Measurements from ENCODE around the gene MIPOL1. TPM values are rescaled to one million over a fixed set of nuclear protein-coding genes. Genes with fewer than 3 reads are reported as not detected.

Gene MIPOL1
- total and polyA plus RNA-seq, 5 donors: 3.9 to 13.2 (median 11.3) TPM

GRCh38 chr14:37257501-37258070 is 59.8 kb downstream of the MIPOL1 start:
- 86% methylated on average over 5 of the region's 5 CpGs for WGBS
- intact Hi-C loops (cut with DNase I): no loop called here
- no peak overlapping the region for H3K27ac ChIP-seq (ENCODE audit: low read length)

GRCh38 chr14:37262649-37263048 is 64.9 kb downstream of the MIPOL1 start:
- intact Hi-C loops (cut with DNase I): no loop called here
- Histone ChIP-seq H3K9me3 (ENCODE audit: control insufficient read depth, low read length) (no peaks in the 10 kb centered on the region), H3K27ac (ENCODE audit: low read length) (no peak overlapping the region), H3K27me3 (ENCODE audit: control insufficient read depth, insufficient read depth) (no peaks in the 10 kb centered on the region), H3K4me3 (ENCODE audit: low read length) (no peak overlapping the region), H3K4me1 (ENCODE audit: control insufficient read depth, insufficient read depth, low read length) (no peaks in the 10 kb centered on the region)
- 62% methylated on average over 2 of the region's 2 CpGs for WGBS
- no peak for ATAC-seq
- DNase-seq: no peak

More at GRCh38 chr14:37257501-37258070, 59.8 kb downstream of the MIPOL1 start:
- H3K9me3 ChIP-seq (ENCODE audit: control insufficient read depth, low read length): no peaks in the 10 kb centered on the region
- no peaks in the 10 kb centered on the region for H3K4me1 ChIP-seq (ENCODE audit: control insufficient read depth, insufficient read depth, low read length)
- H3K4me3 ChIP-seq (ENCODE audit: low read length): no peak overlapping the region
- no peak for DNase-seq
- no peak for ATAC-seq
- no peaks in the 10 kb centered on the region for H3K27me3 ChIP-seq (ENCODE audit: control insufficient read depth, insufficient read depth)

- no peak overlapping the region for H3K4me3 ChIP-seq (ENCODE audit: low read length)
- intact Hi-C loops (cut with DNase I): no loop called here
- no peaks in the 10 kb centered on the region for H3K4me1 ChIP-seq (ENCODE audit: control insufficient read depth, insufficient read depth, low read length)
- no peaks in the 10 kb centered on the region for H3K9me3 ChIP-seq (ENCODE audit: control insufficient read depth, low read length)
- ATAC-seq (no peak), DNase-seq (no peak)
- H3K27me3 ChIP-seq (ENCODE audit: control insufficient read depth, insufficient read depth): no peaks in the 10 kb centered on the region
- H3K27ac ChIP-seq (ENCODE audit: low read length): no peak overlapping the region
- WGBS: 51% methylated on average over 3 of the region's 3 CpGs
Measured at GRCh38 chr14:37263656-37264236, 66.0 kb downstream of the MIPOL1 start.

GRCh38 chr14:37268788-37269187 is 71.1 kb downstream of the MIPOL1 start:
- Histone ChIP-seq H3K9me3 (ENCODE audit: control insufficient read depth, low read length) (no peaks in the 10 kb centered on the region), H3K27ac (ENCODE audit: low read length) (no peak overlapping the region), H3K4me3 (ENCODE audit: low read length) (no peak overlapping the region), H3K4me1 (ENCODE audit: control insufficient read depth, insufficient read depth, low read length) (no peaks in the 10 kb centered on the region), H3K27me3 (ENCODE audit: control insufficient read depth, insufficient read depth) (no peaks in the 10 kb centered on the region)
- intact Hi-C loops (cut with DNase I): no loop called here
- no peak for ATAC-seq
- DNase-seq: no peak

- DNase-seq: no peak
- intact Hi-C loops (cut with DNase I): no loop called here
- 87% methylated on average over 3 of the region's 3 CpGs for WGBS
- no peak for ATAC-seq
- no peaks in the 10 kb centered on the region for H3K27me3 ChIP-seq (ENCODE audit: control insufficient read depth, insufficient read depth)
- no peaks in the 10 kb centered on the region for H3K9me3 ChIP-seq (ENCODE audit: control insufficient read depth, low read length)
- H3K27ac ChIP-seq (ENCODE audit: low read length): no peak overlapping the region
- no peak overlapping the region for H3K4me3 ChIP-seq (ENCODE audit: low read length)
- H3K4me1 ChIP-seq (ENCODE audit: control insufficient read depth, insufficient read depth, low read length): no peaks in the 10 kb centered on the region
Measured at GRCh38 chr14:37270629-37271028, 72.9 kb downstream of the MIPOL1 start.

GRCh38 chr14:37272569-37272968 is 74.8 kb downstream of the MIPOL1 start:
- WGBS: 96% methylated on average over 2 of the region's 2 CpGs
- DNase-seq (no peak), ATAC-seq (no peak)
- no peaks in the 10 kb centered on the region for H3K4me1 ChIP-seq (ENCODE audit: control insufficient read depth, insufficient read depth, low read length)
- no peak overlapping the region for H3K4me3 ChIP-seq (ENCODE audit: low read length)
- intact Hi-C loops (cut with DNase I): no loop called here
- H3K27ac ChIP-seq (ENCODE audit: low read length): no peak overlapping the region
- no peaks in the 10 kb centered on the region for H3K9me3 ChIP-seq (ENCODE audit: control insufficient read depth, low read length)
- no peaks in the 10 kb centered on the region for H3K27me3 ChIP-seq (ENCODE audit: control insufficient read depth, insufficient read depth)

GRCh38 chr14:37274652-37275051 is 76.9 kb downstream of the MIPOL1 start:
- intact Hi-C loops (cut with DNase I): no loop called here
- Histone ChIP-seq H3K27me3 (ENCODE audit: control insufficient read depth, insufficient read depth) (no peaks in the 10 kb centered on the region), H3K4me1 (ENCODE audit: control insufficient read depth, insufficient read depth, low read length) (no peaks in the 10 kb centered on the region), H3K4me3 (ENCODE audit: low read length) (no peak overlapping the region), H3K27ac (ENCODE audit: low read length) (no peak overlapping the region), H3K9me3 (ENCODE audit: control insufficient read depth, low read length) (no peaks in the 10 kb centered on the region)
- ATAC-seq: no peak
- no peak for DNase-seq
- 94% methylated on average over 1 of the region's 1 CpG for WGBS

- Histone ChIP-seq H3K27me3 (ENCODE audit: control insufficient read depth, insufficient read depth) (no peaks in the 10 kb centered on the region), H3K27ac (ENCODE audit: low read length) (no peak overlapping the region), H3K9me3 (ENCODE audit: control insufficient read depth, low read length) (no peaks in the 10 kb centered on the region), H3K4me3 (ENCODE audit: low read length) (no peak overlapping the region), H3K4me1 (ENCODE audit: control insufficient read depth, insufficient read depth, low read length) (no peaks in the 10 kb centered on the region)
- DNase-seq: no peak
- ATAC-seq: no peak
- intact Hi-C loops (cut with DNase I): no loop called here
Measured at GRCh38 chr14:37275963-37276362, 78.2 kb downstream of the MIPOL1 start.

GRCh38 chr14:37278636-37279538 is 81.2 kb downstream of the MIPOL1 start:
- Histone ChIP-seq H3K9me3 (ENCODE audit: control insufficient read depth, low read length) (no peaks in the 10 kb centered on the region), H3K27ac (ENCODE audit: low read length) (no peak overlapping the region), H3K27me3 (ENCODE audit: control insufficient read depth, insufficient read depth) (no peaks in the 10 kb centered on the region), H3K4me1 (ENCODE audit: control insufficient read depth, insufficient read depth, low read length) (no peaks in the 10 kb centered on the region), H3K4me3 (ENCODE audit: low read length) (no peak overlapping the region)
- no peak for ATAC-seq
- intact Hi-C loops (cut with DNase I): no loop called here
- DNase-seq: no peak
- 89% methylated on average over 5 of the region's 5 CpGs for WGBS

GRCh38 chr14:37279818-37280217 is 82.1 kb downstream of the MIPOL1 start:
- Histone ChIP-seq H3K9me3 (ENCODE audit: control insufficient read depth, low read length) (no peaks in the 10 kb centered on the region), H3K4me1 (ENCODE audit: control insufficient read depth, insufficient read depth, low read length) (no peaks in the 10 kb centered on the region), H3K27ac (ENCODE audit: low read length) (no peak overlapping the region), H3K27me3 (ENCODE audit: control insufficient read depth, insufficient read depth) (no peaks in the 10 kb centered on the region), H3K4me3 (ENCODE audit: low read length) (no peak overlapping the region)
- ATAC-seq: no peak
- intact Hi-C loops (cut with DNase I): no loop called here
- no peak for DNase-seq
- 95% methylated on average over 2 of the region's 2 CpGs for WGBS

GRCh38 chr14:37284760-37285159 is 87.0 kb downstream of the MIPOL1 start:
- DNase-seq: no peak
- H3K9me3 ChIP-seq (ENCODE audit: control insufficient read depth, low read length): no peaks in the 10 kb centered on the region
- intact Hi-C loops (cut with DNase I): no loop called here
- no peak overlapping the region for H3K27ac ChIP-seq (ENCODE audit: low read length)
- ATAC-seq: no peak
- no peaks in the 10 kb centered on the region for H3K27me3 ChIP-seq (ENCODE audit: control insufficient read depth, insufficient read depth)
- H3K4me1 ChIP-seq (ENCODE audit: control insufficient read depth, insufficient read depth, low read length): no peaks in the 10 kb centered on the region
- H3K4me3 ChIP-seq (ENCODE audit: low read length): no peak overlapping the region

All from right cardiac atrium (tissue), 5 donors.